ENCODE results near the gene DCC.

DCC gene

DNA sequence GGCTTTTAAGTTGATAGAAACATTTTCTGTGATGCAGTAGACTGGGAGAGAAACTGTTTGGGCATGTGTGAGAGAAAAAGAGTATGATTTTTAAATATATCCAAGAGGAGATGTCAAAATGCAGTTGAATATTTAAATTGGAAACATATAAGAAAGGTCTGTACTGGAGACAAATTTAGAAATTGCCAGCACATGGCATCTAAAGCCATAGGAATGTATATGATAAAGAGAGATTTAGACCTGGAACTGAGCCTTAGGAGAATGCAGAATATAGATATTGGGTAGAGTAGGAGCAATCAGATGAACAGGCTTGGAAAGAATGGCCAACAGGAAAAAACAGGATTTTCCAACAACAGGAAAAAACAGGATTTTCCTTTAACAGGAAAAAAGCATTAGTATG is 1203.7 kb downstream of the DCC start:
- DNase-seq (ENCODE audit: insufficient read length, low spot score) (no peak), FAIRE-seq (no peak)
- TF ChIP-seq, protein P1, sequence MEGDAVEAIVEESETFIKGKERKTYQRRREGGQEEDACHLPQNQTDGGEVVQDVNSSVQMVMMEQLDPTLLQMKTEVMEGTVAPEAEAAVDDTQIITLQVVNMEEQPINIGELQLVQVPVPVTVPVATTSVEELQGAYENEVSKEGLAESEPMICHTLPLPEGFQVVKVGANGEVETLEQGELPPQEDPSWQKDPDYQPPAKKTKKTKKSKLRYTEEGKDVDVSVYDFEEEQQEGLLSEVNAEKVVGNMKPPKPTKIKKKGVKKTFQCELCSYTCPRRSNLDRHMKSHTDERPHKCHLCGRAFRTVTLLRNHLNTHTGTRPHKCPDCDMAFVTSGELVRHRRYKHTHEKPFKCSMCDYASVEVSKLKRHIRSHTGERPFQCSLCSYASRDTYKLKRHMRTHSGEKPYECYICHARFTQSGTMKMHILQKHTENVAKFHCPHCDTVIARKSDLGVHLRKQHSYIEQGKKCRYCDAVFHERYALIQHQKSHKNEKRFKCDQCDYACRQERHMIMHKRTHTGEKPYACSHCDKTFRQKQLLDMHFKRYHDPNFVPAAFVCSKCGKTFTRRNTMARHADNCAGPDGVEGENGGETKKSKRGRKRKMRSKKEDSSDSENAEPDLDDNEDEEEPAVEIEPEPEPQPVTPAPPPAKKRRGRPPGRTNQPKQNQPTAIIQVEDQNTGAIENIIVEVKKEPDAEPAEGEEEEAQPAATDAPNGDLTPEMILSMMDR (IDR thresholded peaks at IDR 0.05; ENCODE audit: insufficient read depth, missing control alignments), result no peak

DNA sequence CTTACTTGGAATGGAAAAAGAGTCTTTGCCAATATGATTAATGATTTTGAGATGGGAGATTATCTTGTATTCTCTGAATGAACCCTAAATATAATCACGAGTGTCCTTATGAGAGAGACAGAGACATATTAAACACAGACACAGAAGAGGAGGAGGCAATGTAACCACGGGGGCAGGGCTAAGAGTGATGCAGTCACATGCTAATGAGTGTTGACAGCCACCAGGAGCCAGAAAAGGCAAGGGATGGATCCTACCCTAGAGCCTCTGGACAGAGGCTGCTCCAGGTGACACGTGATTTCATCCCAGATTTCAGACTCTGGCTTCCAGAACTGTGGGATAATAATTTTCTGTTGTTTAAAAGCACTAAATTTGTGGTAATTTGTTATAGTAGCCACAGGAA is 1204.9 kb downstream of the DCC start:
- DNase-seq (ENCODE audit: insufficient read length, low spot score) (no peak), FAIRE-seq (no peak)
- TF ChIP-seq, protein P1 (IDR thresholded peaks at IDR 0.05; ENCODE audit: insufficient read depth, missing control alignments), result no peak

DNA sequence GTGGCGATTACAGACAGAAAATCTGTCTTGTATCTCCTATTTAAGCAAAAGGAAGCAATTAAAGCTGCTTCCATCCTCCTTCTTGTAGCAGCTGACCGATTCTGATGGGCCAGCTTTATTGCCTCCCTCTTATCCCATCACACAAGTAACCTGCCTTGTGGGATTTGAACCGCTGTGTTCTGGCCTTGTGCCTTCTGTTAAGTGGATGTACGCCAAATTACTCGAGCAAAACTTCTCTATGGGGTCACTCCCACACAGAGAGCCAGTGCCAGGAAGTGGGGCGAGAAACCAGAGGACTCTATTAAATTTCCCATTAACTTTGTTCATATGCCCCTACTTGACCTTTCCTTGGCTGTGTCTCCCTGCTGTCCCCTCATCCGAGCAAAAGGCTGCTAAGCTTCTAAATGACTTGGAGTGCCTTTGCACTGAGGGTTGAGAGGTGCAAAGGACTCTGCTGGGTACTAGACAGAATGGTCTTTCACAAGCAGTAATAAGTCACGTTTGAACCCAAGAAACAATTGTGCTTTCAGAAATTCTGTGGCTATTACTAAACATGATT is 1212.0 kb downstream of the DCC start:
- no peak for FAIRE-seq
- TF ChIP-seq, protein P1 (IDR thresholded peaks at IDR 0.05; ENCODE audit: insufficient read depth, missing control alignments), result no peak
- DNase-seq (ENCODE audit: insufficient read length, low spot score), result no peak

DNA sequence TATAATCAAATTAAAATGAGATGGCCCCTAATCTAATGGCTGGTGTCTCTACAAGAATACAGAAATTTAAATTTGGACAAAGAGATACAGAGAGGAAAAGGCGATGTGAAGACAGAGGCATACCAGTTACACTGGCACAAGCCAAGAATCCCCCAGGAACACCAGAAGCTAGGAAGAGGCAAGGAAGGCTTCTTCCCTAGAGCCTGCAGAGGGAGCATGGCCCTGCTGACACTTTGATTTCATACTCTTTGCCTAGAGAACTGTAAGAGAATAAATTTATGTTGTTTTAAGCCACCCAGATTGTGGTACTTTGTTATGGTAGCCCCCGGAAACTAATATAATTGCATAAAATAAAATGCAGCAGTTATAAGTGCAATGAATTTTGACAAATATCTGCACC is 1213.0 kb downstream of the DCC start:
- TF ChIP-seq, protein P1 (IDR thresholded peaks at IDR 0.05; ENCODE audit: insufficient read depth, missing control alignments), result no peak
- FAIRE-seq (no peak), DNase-seq (ENCODE audit: insufficient read length, low spot score) (no peak)

DNA sequence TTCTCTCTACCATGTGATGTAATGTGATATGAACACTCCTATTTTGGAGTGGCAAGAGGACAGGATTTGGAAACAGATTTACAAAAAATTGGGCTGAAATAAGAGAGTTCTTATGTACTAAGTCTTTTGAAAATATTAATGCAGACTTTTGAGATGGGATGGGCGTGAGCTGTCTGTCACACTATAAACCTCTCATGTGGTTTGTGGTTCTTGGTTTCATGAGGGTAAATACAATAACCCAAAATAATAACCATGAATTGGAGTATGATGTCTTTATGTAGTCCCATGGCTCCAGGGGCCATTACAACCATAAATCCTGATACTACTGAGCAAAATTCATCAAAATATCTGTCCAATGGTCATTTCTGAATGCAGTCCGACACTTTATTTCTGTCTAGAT is 1216.5 kb downstream of the DCC start:
- FAIRE-seq, result no peak
- TF ChIP-seq, protein P1 (IDR thresholded peaks at IDR 0.05; ENCODE audit: insufficient read depth, missing control alignments), result no peak
- no peak for DNase-seq (ENCODE audit: insufficient read length, low spot score)

DNA sequence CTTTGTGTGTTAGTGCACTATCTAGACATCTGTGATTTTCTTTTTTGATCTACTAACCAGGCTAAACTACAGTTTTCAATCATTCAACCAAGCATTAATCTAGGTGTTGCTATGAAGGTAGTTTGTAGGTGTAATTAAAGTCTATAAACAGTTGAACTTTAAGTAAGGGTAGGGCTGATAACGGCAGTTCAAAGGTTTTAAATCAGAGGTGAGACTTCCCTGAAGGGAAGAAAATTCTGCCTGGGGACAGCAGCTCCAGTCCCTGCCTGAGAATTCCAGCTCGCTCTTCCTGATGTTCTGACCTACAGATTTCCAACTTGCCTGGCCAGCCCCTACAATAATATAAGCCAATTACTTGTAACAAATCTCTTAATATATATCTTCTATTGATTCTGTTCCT is 1220.5 kb downstream of the DCC start:
- TF ChIP-seq, protein P1 (IDR thresholded peaks at IDR 0.05; ENCODE audit: insufficient read depth, missing control alignments), result no peak
- DNase-seq (ENCODE audit: insufficient read length, low spot score), result no peak
- FAIRE-seq, result no peak

DNA sequence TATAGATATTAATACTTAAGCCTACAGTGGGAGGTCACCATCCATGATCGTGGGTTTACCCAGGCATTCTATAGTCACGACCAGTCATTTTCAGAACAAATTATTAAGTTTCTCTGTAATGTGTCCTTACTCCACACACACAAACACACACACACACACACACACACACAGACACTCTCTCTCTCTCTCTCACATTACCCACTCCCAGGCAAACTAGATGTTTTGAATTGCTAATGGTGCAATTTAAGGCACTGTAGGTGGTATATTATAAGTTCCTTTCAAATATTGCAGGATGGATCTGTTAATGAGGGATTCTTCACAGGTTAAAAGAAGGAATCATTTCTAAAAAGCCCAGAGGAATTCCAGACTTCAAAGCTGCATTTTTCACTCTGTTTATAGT is 1226.6 kb downstream of the DCC start:
- DNase-seq (ENCODE audit: insufficient read length, low spot score) (no peak), FAIRE-seq (no peak)
- TF ChIP-seq, protein P1 (IDR thresholded peaks at IDR 0.05; ENCODE audit: insufficient read depth, missing control alignments), result no peak
